ENCODE results near the gene HEXIM2.

HEXIM2 gene, protein sequence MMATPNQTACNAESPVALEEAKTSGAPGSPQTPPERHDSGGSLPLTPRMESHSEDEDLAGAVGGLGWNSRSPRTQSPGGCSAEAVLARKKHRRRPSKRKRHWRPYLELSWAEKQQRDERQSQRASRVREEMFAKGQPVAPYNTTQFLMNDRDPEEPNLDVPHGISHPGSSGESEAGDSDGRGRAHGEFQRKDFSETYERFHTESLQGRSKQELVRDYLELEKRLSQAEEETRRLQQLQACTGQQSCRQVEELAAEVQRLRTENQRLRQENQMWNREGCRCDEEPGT

DNA sequence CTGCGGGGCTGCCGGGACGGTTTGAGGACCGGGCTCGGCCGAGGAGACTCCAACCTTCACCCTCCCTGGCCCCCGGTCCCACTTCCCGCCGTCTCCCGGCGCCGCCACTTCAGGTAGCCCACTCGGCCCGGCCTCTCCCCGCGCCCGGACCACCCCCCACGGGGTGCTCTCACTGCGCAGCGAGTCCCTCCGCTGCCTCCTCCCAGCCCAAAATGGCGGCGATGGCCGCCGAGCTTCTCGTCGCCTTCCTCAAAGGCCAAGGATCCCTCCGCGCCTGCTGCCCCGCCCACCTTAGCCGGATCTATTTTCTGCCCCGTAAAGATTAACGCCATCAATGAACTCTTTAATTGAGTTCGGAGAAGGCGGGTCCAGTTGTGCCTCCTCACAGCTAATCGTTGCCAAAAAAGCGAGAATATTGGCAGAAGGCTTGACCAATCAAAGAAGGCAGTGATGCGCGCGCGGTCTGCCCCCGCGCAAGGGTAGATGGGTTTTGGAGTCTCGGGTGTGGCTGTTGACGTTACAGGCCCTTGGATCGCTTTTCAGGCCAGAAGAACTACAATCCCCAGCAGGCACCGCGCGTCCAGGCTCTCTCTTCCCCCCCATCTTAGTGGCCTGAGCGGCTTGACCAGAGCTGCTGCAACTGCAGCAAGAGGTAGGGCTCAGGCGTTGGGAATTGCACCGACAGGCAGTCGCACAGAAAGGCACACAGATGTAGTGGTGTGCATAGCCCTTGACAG lies at the start of gene HEXIM2:
TSS of gene HEXIM2 (plus strand) at position 588 of the 737 bp plus-strand sequence. CDS start 919 bp downstream, outside the sequence.
- peak; percentile 100 for DNase-seq (ENCODE audit: low read depth)
- no peak for TF ChIP-seq CTCF (IDR thresholded peaks at IDR 0.05; ENCODE audit: low read depth, low read length, missing control alignments)
- peak within 1 kb of the TSS; percentile 83 for H3K4me3 ChIP-seq (ENCODE audit: low read depth, low read length)

DNA sequence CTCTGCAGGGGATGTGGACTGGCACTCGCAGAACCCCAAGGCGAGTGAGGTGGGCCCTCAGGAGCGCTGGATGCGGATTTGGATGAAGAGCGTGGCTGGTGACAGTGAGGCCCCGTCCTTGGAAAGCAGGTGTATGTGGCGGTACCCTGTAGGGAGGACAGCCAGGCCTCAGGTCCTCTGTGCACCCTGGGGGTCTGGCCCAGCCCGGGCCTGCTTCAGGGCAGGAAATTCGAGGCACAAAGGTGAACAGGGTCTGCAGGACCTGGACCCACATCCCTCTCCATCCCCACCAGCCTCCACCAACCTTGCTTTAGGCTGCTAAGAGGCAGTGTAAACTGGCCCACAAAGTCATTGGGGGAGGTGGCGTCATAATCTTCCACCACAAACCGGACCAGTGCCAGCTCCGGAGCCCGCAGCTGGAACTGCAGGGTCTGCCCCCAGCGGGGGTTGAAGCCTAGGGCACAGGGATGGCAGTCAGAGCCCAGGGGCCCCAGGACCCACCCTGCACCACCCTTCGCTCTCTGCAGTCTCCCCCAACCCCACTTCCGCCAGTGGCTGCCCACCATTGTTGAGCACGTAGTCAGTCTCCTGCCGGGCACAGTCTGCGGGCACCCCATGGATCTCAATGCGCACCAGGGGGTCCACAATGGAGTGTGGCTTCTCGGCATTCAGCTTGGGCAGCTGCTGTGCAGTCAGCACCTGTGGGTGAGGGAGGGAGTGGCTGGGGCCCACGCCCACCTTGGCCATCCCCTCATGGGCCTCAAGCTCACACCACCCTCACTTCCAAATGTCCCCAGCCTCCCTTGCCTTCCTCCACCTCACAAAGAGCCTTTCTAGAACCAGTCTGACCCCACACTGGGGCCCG lies 48.9 kb upstream of the HEXIM2 start:
- no peak for DNase-seq (ENCODE audit: low read depth)
- no peak overlapping the region for H3K4me3 ChIP-seq (ENCODE audit: low read depth, low read length)
- TF ChIP-seq CTCF (IDR thresholded peaks at IDR 0.05; ENCODE audit: low read depth, low read length, missing control alignments), result no peak

- H3K4me3 ChIP-seq (ENCODE audit: low read depth, low read length), result no peak overlapping the region
- no peak for TF ChIP-seq CTCF (IDR thresholded peaks at IDR 0.05; ENCODE audit: low read depth, low read length, missing control alignments)
- no peak for DNase-seq (ENCODE audit: low read depth)
Observed at GRCh38 chr17:45113424-45113754, 48.3 kb upstream of the HEXIM2 start.

DNA sequence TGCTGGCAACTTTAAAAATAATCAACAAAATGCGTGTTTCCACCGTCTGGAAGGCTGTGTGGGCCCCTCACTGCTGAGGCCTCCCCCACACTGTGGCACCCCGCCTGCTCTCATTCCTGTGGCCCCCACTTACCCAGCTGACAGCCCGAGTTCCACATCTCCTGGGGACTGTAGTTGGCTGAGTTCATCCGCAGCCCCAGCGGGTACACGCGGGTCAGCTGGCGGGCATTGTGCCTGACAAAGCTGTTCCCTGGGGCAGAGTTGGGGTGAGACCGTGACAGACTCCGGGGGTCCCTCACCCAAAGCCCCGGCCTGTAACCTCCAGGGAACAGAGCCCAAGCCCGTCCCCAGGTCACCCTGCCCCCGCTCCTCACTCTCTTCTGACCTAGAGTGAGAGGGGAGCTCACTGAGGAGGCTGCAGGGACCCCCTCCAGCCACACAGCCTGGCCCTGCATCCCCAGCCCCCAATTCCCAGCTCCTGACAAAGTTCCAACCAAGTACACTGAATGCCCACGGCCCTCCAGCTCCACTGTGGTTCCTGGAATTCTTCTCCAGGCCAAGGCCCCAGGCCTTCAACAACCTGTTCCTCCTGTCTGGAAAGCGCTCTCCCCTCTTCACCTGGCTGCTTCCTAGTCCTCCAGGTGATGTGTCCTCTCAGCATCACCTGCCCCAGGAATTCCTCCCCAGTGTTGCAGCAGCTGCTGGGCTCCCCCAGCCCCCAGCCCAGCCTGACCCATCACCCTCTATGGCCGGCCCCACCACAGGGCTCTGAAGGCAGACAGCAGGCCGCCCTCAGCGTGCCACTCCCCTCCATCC lies 47.4 kb upstream of the HEXIM2 start:
- DNase-seq (ENCODE audit: low read depth), result no peak
- no peak for TF ChIP-seq CTCF (IDR thresholded peaks at IDR 0.05; ENCODE audit: low read depth, low read length, missing control alignments)
- H3K4me3 ChIP-seq (ENCODE audit: low read depth, low read length), result no peak overlapping the region

- no peak for TF ChIP-seq CTCF (IDR thresholded peaks at IDR 0.05; ENCODE audit: low read depth, low read length, missing control alignments)
- no peak overlapping the region for H3K4me3 ChIP-seq (ENCODE audit: low read depth, low read length)
- no peak for DNase-seq (ENCODE audit: low read depth)
Observed at GRCh38 chr17:45115015-45115625, 46.6 kb upstream of the HEXIM2 start.

GRCh38 chr17:45115871-45116270 lies 45.8 kb upstream of the HEXIM2 start:
- TF ChIP-seq CTCF (IDR thresholded peaks at IDR 0.05; ENCODE audit: low read depth, low read length, missing control alignments), result no peak
- DNase-seq (ENCODE audit: low read depth), result no peak
- H3K4me3 ChIP-seq (ENCODE audit: low read depth, low read length), result no peak overlapping the region
